ENCODE data around the gene FEN1. TPM values are rescaled to one million over a fixed set of nuclear protein-coding genes. Genes with fewer than 3 reads are reported as not detected.

Gene FEN1
- total and polyA plus RNA-seq, 4 donors, result 4.5 to 46.5 (median 9.5) TPM

- no peak overlapping the region for H3K4me3 ChIP-seq (ENCODE audit: low read depth in 1 of 3, low read length in 3 of 3)
- H3K9ac ChIP-seq (ENCODE audit: low read depth in 1 of 2, low read length in 2 of 2), result no peak overlapping the region
- 74% methylated on average over 4 of the region's 4 CpGs for WGBS
- H3K9me3 ChIP-seq (ENCODE audit: control insufficient read depth in 4 of 4, low read length in 3 of 4), result no peaks in the 10 kb centered on the region
- no peak overlapping the region for H3K27ac ChIP-seq (ENCODE audit: low read depth in 1 of 2, low read length in 2 of 2)
- H3K27me3 ChIP-seq (ENCODE audit: control insufficient read depth in 4 of 4, insufficient read depth in 4 of 4, low read length in 3 of 4), result no peaks in the 10 kb centered on the region
- DNase-seq (ENCODE audit: low spot score), result no peak
- peaks cover 0 to under 1% (median 0%) of the 10 kb centered on the region in 4 donors for H3K36me3 ChIP-seq (ENCODE audit: control insufficient read depth in 4 of 4, insufficient read depth in 3 of 4, low read depth in 1 of 4, low read length in 3 of 4)
- TF ChIP-seq SP1 (IDR thresholded peaks at IDR 0.05), result no peak
- TF ChIP-seq REST (IDR thresholded peaks at IDR 0.05), result no peak
- no peak for TF ChIP-seq ATF3 (IDR thresholded peaks at IDR 0.05)
- no peak for TF ChIP-seq TAF1 (conservative IDR thresholded peaks at IDR 0.05)
- no peak for TF ChIP-seq HNF4G (IDR thresholded peaks at IDR 0.05)
- no peak for TF ChIP-seq RAD21 (IDR thresholded peaks at IDR 0.05)
- peaks cover 10 to 54% (median 47%) of the 10 kb centered on the region in 4 donors for H3K4me1 ChIP-seq (ENCODE audit: control insufficient read depth in 4 of 4, insufficient read depth in 4 of 4, low read length in 3 of 4)
Observed at GRCh38 chr11:61832207-61832606, 39.5 kb downstream of the FEN1 start.

- no peaks in the 10 kb centered on the region for H3K9me3 ChIP-seq (ENCODE audit: control insufficient read depth in 4 of 4, low read length in 3 of 4)
- no peaks in the 10 kb centered on the region for H3K27me3 ChIP-seq (ENCODE audit: control insufficient read depth in 4 of 4, insufficient read depth in 4 of 4, low read length in 3 of 4)
- no peak for DNase-seq (ENCODE audit: low spot score)
- TF ChIP-seq SP1 (IDR thresholded peaks at IDR 0.05) (peak; percentile 9), RXRA (IDR thresholded peaks at IDR 0.05) (peak; percentile 28 to 46), RAD21 (IDR thresholded peaks at IDR 0.05) (no peak)
- H3K27ac ChIP-seq (ENCODE audit: low read depth in 1 of 2, low read length in 2 of 2), result no peak overlapping the region
- H3K36me3 ChIP-seq (ENCODE audit: control insufficient read depth in 4 of 4, insufficient read depth in 3 of 4, low read depth in 1 of 4, low read length in 3 of 4), result peaks cover 0 to 2% (median 0%) of the 10 kb centered on the region in 4 donors
- no peak overlapping the region for H3K9ac ChIP-seq (ENCODE audit: low read depth in 1 of 2, low read length in 2 of 2)
- H3K4me1 ChIP-seq (ENCODE audit: control insufficient read depth in 4 of 4, insufficient read depth in 4 of 4, low read length in 3 of 4), result peaks cover 10 to 49% (median 45%) of the 10 kb centered on the region in 4 donors
- 46% methylated on average over 7 of the region's 7 CpGs for WGBS
- H3K4me3 ChIP-seq (ENCODE audit: low read depth in 1 of 3, low read length in 3 of 3), result no peak overlapping the region
Observed at GRCh38 chr11:61832754-61833153, 40.0 kb downstream of the FEN1 start.

GRCh38 chr11:61833471-61833870 lies 40.8 kb downstream of the FEN1 start:
- Histone ChIP-seq H3K4me1 (ENCODE audit: control insufficient read depth in 4 of 4, insufficient read depth in 4 of 4, low read length in 3 of 4) (peaks cover 10 to 45% (median 41%) of the 10 kb centered on the region in 4 donors), H3K36me3 (ENCODE audit: control insufficient read depth in 4 of 4, insufficient read depth in 3 of 4, low read depth in 1 of 4, low read length in 3 of 4) (peaks cover 0 to 3% (median under 1%) of the 10 kb centered on the region in 4 donors), H3K27me3 (ENCODE audit: control insufficient read depth in 4 of 4, insufficient read depth in 4 of 4, low read length in 3 of 4) (no peaks in the 10 kb centered on the region), H3K4me3 (ENCODE audit: low read depth in 1 of 3, low read length in 3 of 3) (no peak overlapping the region), H3K9me3 (ENCODE audit: control insufficient read depth in 4 of 4, low read length in 3 of 4) (no peaks in the 10 kb centered on the region), H3K9ac (ENCODE audit: low read depth in 1 of 2, low read length in 2 of 2) (no peak overlapping the region), H3K27ac (ENCODE audit: low read depth in 1 of 2, low read length in 2 of 2) (no peak overlapping the region)
- TF ChIP-seq RAD21 (IDR thresholded peaks at IDR 0.05) (no peak), TAF1 (conservative IDR thresholded peaks at IDR 0.05) (no peak), YY1 (IDR thresholded peaks at IDR 0.05) (no peak), FOXA2 (IDR thresholded peaks at IDR 0.05) (no peak), NR2F2 (IDR thresholded peaks at IDR 0.05) (no peak)
- no peak for DNase-seq (ENCODE audit: low spot score)
- WGBS, result 85% methylated on average over 11 of the region's 11 CpGs

- 95% methylated on average over 12 of the region's 12 CpGs for WGBS
- H3K36me3 ChIP-seq (ENCODE audit: control insufficient read depth in 4 of 4, insufficient read depth in 3 of 4, low read depth in 1 of 4, low read length in 3 of 4), result peaks cover 0 to 5% (median under 1%) of the 10 kb centered on the region in 4 donors
- H3K9ac ChIP-seq (ENCODE audit: low read depth in 1 of 2, low read length in 2 of 2), result no peak overlapping the region
- no peak for DNase-seq (ENCODE audit: low spot score)
- H3K27me3 ChIP-seq (ENCODE audit: control insufficient read depth in 4 of 4, insufficient read depth in 4 of 4, low read length in 3 of 4), result no peaks in the 10 kb centered on the region
- H3K9me3 ChIP-seq (ENCODE audit: control insufficient read depth in 4 of 4, low read length in 3 of 4), result no peaks in the 10 kb centered on the region
- H3K4me1 ChIP-seq (ENCODE audit: control insufficient read depth in 4 of 4, insufficient read depth in 4 of 4, low read length in 3 of 4), result peaks cover 8 to 41% (median 38%) of the 10 kb centered on the region in 4 donors
- H3K4me3 ChIP-seq (ENCODE audit: low read depth in 1 of 3, low read length in 3 of 3), result no peak overlapping the region
- no peak overlapping the region for H3K27ac ChIP-seq (ENCODE audit: low read depth in 1 of 2, low read length in 2 of 2)
- no peak for TF ChIP-seq ZBTB33 (IDR thresholded peaks at IDR 0.05)
- no peak for TF ChIP-seq FOXA1 (IDR thresholded peaks at IDR 0.05)
- TF ChIP-seq FOXA2 (IDR thresholded peaks at IDR 0.05), result no peak
- no peak for TF ChIP-seq RAD21 (IDR thresholded peaks at IDR 0.05)
- TF ChIP-seq CTCF (IDR thresholded peaks at IDR 0.05; ENCODE audit: low read depth, low read length, missing input control), result no peak
- no peak for TF ChIP-seq JUND (IDR thresholded peaks at IDR 0.05)
Observed at GRCh38 chr11:61833926-61834277, 41.2 kb downstream of the FEN1 start.

Measured in liver (tissue), 9 donors.